Measurements from ENCODE around the gene RFTN1.

The RFTN1 gene

GRCh38 chr3:16486201-16486600, 27.3 kb downstream of the RFTN1 start:
- no peak for DNase-seq (ENCODE audit: low spot score)

- DNase-seq (ENCODE audit: low spot score): no peak
Measured at GRCh38 chr3:16485395-16485992, 28.0 kb downstream of the RFTN1 start.

- no peak for DNase-seq (ENCODE audit: low spot score)
Measured at GRCh38 chr3:16484984-16485383, 28.5 kb downstream of the RFTN1 start.

- no peak for DNase-seq (ENCODE audit: low spot score)
Measured at GRCh38 chr3:16484216-16484615, 29.3 kb downstream of the RFTN1 start.

GRCh38 chr3:16482770-16483531, 30.5 kb downstream of the RFTN1 start:
- DNase-seq (ENCODE audit: low spot score): peak; percentile 71

- no peak for DNase-seq (ENCODE audit: low spot score)
Measured at GRCh38 chr3:16482194-16482769, 31.2 kb downstream of the RFTN1 start.

GRCh38 chr3:16481546-16481897, 32.0 kb downstream of the RFTN1 start:
- no peak for DNase-seq (ENCODE audit: low spot score)

GRCh38 chr3:16480861-16481545, 32.5 kb downstream of the RFTN1 start:
- DNase-seq (ENCODE audit: low spot score): no peak

- DNase-seq (ENCODE audit: low spot score): no peak
Measured at GRCh38 chr3:16478516-16478915, 35.0 kb downstream of the RFTN1 start.

- DNase-seq (ENCODE audit: low spot score): no peak
Measured at GRCh38 chr3:16477521-16477920, 36.0 kb downstream of the RFTN1 start.

- DNase-seq (ENCODE audit: low spot score): no peak
Measured at GRCh38 chr3:16477056-16477455, 36.4 kb downstream of the RFTN1 start.

- no peak for DNase-seq (ENCODE audit: low spot score)
Measured at GRCh38 chr3:16476636-16477035, 36.9 kb downstream of the RFTN1 start.

- DNase-seq (ENCODE audit: low spot score): no peak
Measured at GRCh38 chr3:16475766-16476165, 37.7 kb downstream of the RFTN1 start.

GRCh38 chr3:16474920-16475319, 38.6 kb downstream of the RFTN1 start:
- no peak for DNase-seq (ENCODE audit: low spot score)

GRCh38 chr3:16474216-16474615, 39.3 kb downstream of the RFTN1 start:
- DNase-seq (ENCODE audit: low spot score): no peak

- DNase-seq (ENCODE audit: low spot score): no peak
Measured at GRCh38 chr3:16472593-16472992, 40.9 kb downstream of the RFTN1 start.

- DNase-seq (ENCODE audit: low spot score): no peak
Measured at GRCh38 chr3:16471897-16472296, 41.6 kb downstream of the RFTN1 start.

GRCh38 chr3:16470590-16470989, 42.9 kb downstream of the RFTN1 start:
- DNase-seq (ENCODE audit: low spot score): no peak

- DNase-seq (ENCODE audit: low spot score): no peak
Measured at GRCh38 chr3:16468336-16469098, 45.0 kb downstream of the RFTN1 start.

- no peak for DNase-seq (ENCODE audit: low spot score)
Measured at GRCh38 chr3:16468002-16468335, 45.5 kb downstream of the RFTN1 start.

- peak; percentile 55 for DNase-seq (ENCODE audit: low spot score)
Measured at GRCh38 chr3:16467393-16467792, 46.1 kb downstream of the RFTN1 start.

GRCh38 chr3:16466822-16467221, 46.7 kb downstream of the RFTN1 start:
- no peak for DNase-seq (ENCODE audit: low spot score)

All from germinal center (tissue), 1 donor.